GM20000 (cell line): Measurements from ENCODE around the gene PDZD4.

Experiments used
- DNase-seq: peaks from one replicate; pipeline ENCODE4 v3.0.0; 2012; ENCODE audit warnings: low spot score
- TF ChIP-seq, protein P1 (sequence below): IDR thresholded peaks from 2 replicates; pipeline ENCODE4 v1.5.1; 2012; ENCODE audit warnings: mild to moderate bottlenecking, control low read depth; ENCODE audit errors: extremely low read depth, missing control alignments

Gene PDZD4

DNA sequence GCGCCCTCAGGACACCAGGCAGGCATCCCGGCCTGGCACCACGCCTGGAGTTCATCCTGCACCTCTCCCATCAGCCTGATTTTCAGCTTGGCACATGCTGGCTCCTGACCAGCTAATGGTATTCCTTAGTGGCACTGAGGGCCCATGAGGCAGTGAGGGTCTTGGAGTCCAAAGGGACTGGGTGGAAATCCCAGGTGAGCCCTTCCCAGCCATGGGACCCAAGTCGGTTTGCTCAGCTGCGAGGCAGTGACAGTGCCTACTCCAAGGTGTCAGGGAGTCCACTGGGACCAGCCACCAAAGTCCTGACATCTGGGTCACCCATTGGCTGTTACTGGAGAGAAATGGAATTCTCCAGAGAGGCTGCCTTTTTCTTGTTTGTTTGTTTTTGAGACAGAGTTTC is 31.0 kb downstream of the PDZD4 start:
- TF ChIP-seq, protein P1, sequence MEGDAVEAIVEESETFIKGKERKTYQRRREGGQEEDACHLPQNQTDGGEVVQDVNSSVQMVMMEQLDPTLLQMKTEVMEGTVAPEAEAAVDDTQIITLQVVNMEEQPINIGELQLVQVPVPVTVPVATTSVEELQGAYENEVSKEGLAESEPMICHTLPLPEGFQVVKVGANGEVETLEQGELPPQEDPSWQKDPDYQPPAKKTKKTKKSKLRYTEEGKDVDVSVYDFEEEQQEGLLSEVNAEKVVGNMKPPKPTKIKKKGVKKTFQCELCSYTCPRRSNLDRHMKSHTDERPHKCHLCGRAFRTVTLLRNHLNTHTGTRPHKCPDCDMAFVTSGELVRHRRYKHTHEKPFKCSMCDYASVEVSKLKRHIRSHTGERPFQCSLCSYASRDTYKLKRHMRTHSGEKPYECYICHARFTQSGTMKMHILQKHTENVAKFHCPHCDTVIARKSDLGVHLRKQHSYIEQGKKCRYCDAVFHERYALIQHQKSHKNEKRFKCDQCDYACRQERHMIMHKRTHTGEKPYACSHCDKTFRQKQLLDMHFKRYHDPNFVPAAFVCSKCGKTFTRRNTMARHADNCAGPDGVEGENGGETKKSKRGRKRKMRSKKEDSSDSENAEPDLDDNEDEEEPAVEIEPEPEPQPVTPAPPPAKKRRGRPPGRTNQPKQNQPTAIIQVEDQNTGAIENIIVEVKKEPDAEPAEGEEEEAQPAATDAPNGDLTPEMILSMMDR, result no peak
- DNase-seq, result no peak

DNA sequence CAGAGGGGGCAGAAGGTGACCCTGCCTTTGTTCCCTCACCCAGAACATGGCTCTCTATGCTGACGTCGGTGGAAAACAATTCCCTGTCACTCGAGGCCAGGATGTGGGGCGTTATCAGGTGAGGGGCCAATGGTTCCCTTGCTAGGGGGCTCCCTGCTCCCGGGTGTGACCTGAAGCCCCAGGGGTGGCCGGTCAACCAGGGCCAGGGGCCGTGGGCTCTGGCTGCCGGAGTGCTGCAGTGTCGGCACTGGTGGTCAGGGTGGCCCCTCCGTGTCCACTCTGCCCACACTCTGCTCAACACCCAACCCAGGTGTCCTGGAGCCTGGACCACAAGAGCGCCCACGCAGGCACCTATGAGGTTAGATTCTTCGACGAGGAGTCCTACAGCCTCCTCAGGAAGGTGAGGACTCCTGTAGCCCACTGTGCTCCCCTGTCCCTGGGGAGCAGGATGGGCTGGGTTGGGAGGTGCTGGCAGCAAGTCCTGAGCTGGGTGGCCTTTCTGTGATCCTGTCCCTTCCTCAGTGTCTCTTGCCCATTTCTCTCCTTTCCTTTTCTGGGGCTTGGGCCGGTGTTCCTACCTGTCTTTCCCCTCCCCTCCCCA is 32.8 kb downstream of the PDZD4 start:
- TF ChIP-seq, protein P1, result no peak
- no peak for DNase-seq

DNA sequence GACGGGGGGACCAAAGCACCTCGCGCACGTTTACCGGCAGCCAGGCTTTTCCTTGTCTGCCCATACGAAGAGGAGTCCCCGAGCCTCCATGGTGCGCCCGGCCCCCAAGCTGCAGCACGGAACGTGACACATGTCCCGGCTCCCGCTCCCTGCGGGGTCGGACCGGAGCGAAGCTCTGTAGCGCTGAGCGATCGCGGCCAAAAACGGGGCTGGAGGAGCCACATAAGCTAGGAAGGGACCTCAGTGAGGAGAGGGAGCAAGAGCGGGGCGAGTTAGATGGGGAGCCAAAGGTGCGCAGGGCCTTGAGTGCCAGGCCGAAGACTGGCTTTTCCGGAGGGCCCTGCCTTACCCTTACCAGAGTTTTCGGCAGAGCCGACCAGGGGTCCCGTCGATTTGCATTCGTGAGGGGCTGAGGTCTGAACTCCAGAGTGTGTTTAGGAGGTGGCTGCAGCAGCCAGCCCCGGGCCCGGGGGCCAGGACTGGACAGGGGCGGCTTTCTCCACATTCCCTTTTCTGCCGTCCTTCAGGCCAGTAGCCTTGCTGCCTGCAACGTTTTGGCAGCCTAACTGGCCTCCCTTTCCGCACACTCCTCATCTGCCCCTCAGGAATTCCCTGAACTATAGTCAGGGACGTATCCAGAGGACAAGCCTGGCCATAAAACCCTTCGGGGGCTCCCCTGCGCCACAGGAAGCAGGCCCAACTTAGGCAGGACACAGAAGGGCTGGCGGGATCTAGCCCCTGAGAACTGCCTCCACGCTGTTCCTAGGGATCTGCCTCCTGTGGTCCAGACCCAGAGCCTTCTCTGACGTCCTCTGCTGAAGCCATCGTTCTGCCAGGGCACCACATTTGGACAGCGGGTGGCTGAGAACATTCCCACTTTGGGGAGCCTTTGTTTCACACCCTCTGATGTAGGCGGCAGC is 35.2 kb downstream of the PDZD4 start:
- no peak for DNase-seq
- TF ChIP-seq, protein P1, result no peak

DNA sequence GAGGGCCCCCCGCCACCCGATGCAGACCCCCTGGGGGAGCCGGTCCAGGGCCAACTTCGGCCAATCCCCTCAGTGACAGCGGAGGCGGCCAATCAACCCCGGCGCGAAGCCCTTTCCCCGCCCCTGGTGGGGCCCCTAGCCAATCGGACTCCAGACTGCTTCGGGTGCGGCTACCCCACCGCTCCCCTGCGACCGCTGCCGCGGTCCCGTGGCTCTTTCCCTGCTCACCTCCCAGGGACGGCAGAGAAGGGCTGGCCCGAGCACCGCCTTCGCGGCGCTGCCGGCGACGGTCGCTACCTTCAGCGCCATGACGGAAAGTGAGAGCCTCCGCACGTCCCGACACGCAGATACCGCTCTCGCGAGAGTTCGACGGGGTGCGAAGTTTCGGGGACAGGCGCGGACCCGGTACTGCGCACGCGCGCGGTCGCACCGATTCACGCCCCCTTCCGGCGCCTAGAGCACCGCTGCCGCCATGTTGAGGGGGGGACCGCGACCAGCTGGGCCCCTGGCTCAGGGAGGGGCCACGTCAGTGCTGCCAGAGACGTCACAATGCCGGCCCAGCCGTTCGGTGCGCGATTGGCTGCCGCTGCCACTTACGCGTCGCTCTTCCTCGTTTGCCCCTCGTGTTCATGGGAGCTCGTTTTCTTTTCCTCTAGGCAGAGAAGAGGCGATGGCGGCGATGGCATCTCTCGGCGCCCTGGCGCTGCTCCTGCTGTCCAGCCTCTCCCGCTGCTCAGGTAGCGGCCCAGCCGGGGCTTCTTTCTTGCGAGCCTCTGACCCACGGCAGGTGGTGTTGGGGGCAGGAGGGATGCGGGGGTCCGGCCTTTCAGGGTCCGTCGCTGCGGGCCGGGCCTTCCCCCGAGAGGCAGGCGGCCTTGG is 36.1 kb downstream of the PDZD4 start, which contains the start of the genes IDH3G and SSR4:
IDH3G (minus strand) TSS at position 358 of the 879 bp plus-strand sequence; CDS start at position 309, 49 bp downstream.
SSR4 (plus strand) TSS at position 651 of the 879 bp plus-strand sequence; CDS start at position 671, 20 bp downstream.
- TF ChIP-seq, protein P1, result no peak
- DNase-seq, result peak; percentile 97

DNA sequence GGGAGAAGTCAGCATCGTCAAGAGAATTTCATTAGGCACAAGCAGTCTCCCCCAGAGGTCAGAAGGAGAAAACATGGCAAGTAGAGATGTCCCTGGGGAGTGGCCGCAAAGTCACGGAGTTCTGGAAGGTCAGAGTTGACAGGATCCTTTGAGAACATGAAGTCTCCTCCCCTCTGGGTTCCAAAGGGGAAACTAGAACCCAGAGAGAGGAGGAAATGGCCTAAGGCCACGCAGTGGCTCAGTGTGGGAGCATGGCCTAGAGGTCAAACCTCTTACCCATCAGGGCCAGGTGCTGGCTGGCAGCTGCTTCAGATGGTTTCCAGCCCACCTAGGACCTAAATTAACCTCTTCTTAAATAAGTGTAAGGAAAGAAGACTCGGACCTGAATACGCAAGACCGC is 37.1 kb downstream of the PDZD4 start:
- TF ChIP-seq, protein P1, result no peak
- no peak for DNase-seq

DNA sequence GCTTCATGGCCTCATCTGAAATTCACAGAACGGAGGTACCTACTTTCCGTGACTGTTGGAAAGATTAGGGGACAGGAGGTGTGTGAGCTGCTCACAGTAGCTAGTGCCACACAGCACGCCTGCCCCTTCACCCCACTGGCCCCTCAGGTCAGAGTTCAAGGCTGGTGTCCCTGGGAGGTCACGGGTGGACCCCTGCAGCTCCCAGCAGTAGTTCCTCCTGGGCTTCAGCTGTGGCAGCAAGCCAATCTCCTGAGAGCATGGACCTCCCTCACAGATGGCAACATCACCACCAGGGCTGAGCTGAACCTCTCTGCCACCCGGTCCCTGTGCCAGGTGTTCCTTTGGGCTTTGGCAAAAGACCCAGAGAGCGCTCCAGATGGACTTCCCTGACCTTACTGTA is 38.0 kb downstream of the PDZD4 start:
- no peak for DNase-seq
- TF ChIP-seq, protein P1, result no peak
